ENCODE measurements around the gene CNOT6. TPM values are rescaled to one million over a fixed set of nuclear protein-coding genes. Genes with fewer than 3 reads are reported as not detected.
"Not testable (repeated sequence)": the region's sequence is repeated elsewhere in the genome, so short reads cannot be mapped to it uniquely, and the experiment has no call there.

CNOT6 gene
- total RNA-seq, 1 donor from 2014 or later: 46.3 TPM

GRCh38 chr5:180472269-180472668 lies 21.9 kb upstream of the CNOT6 start:
- Mint-ChIP-seq H3K4me1 (ENCODE audit: unreplicated experiment) (peaks cover 49% of the 10 kb centered on the region), H3K4me3 (ENCODE audit: unreplicated experiment) (peak overlapping the region; percentile 37), H3K9me3 (ENCODE audit: unreplicated experiment) (no peaks in the 10 kb centered on the region), H3K36me3 (ENCODE audit: low read depth, unreplicated experiment) (no peaks in the 10 kb centered on the region), H3K27ac (ENCODE audit: unreplicated experiment) (peak overlapping the region; percentile 93), H3K27me3 (ENCODE audit: unreplicated experiment) (peaks cover 7% of the 10 kb centered on the region)
- TF ChIP-seq CTCF (IDR thresholded peaks at IDR 0.05; ENCODE audit: unreplicated experiment): no peak
- DNase-seq (ENCODE audit: low spot score): no peak

GRCh38 chr5:180473386-180473785 lies 20.8 kb upstream of the CNOT6 start:
- not testable (repeated sequence) for H3K4me3 Mint-ChIP-seq (ENCODE audit: unreplicated experiment)
- H3K27ac Mint-ChIP-seq (ENCODE audit: unreplicated experiment): peak overlapping the region; percentile 93

GRCh38 chr5:180474569-180474968 lies 19.6 kb upstream of the CNOT6 start:
- Mint-ChIP-seq H3K27ac (ENCODE audit: unreplicated experiment) (no peak overlapping the region), H3K4me3 (ENCODE audit: unreplicated experiment) (no peak overlapping the region), H3K9me3 (ENCODE audit: unreplicated experiment) (no peaks in the 10 kb centered on the region), H3K27me3 (ENCODE audit: unreplicated experiment) (no peaks in the 10 kb centered on the region), H3K36me3 (ENCODE audit: low read depth, unreplicated experiment) (no peaks in the 10 kb centered on the region), H3K4me1 (ENCODE audit: unreplicated experiment) (peaks cover 37% of the 10 kb centered on the region)
- TF ChIP-seq CTCF (IDR thresholded peaks at IDR 0.05; ENCODE audit: unreplicated experiment): no peak
- no peak for DNase-seq (ENCODE audit: low spot score)

More at GRCh38 chr5:180473386-180473785, 20.8 kb upstream of the CNOT6 start:
- H3K4me1 Mint-ChIP-seq (ENCODE audit: unreplicated experiment): peaks cover 47% of the 10 kb centered on the region
- not testable (repeated sequence) for DNase-seq (ENCODE audit: low spot score); H3K27me3 Mint-ChIP-seq (ENCODE audit: unreplicated experiment); H3K36me3 Mint-ChIP-seq (ENCODE audit: low read depth, unreplicated experiment); H3K9me3 Mint-ChIP-seq (ENCODE audit: unreplicated experiment)

- not testable (repeated sequence) for H3K9me3 Mint-ChIP-seq (ENCODE audit: unreplicated experiment); DNase-seq (ENCODE audit: low spot score); H3K27ac Mint-ChIP-seq (ENCODE audit: unreplicated experiment); H3K36me3 Mint-ChIP-seq (ENCODE audit: low read depth, unreplicated experiment); H3K27me3 Mint-ChIP-seq (ENCODE audit: unreplicated experiment); H3K4me3 Mint-ChIP-seq (ENCODE audit: unreplicated experiment)
- peaks cover 27% of the 10 kb centered on the region for H3K4me1 Mint-ChIP-seq (ENCODE audit: unreplicated experiment)
These were observed 18.1 kb upstream of the CNOT6 start for GRCh38 chr5:180475969-180476524.

- TF ChIP-seq CTCF (IDR thresholded peaks at IDR 0.05; ENCODE audit: unreplicated experiment): peak; percentile 3
- H3K4me3 Mint-ChIP-seq (ENCODE audit: unreplicated experiment): no peak overlapping the region
- H3K9me3 Mint-ChIP-seq (ENCODE audit: unreplicated experiment): no peaks in the 10 kb centered on the region
- no peaks in the 10 kb centered on the region for H3K27me3 Mint-ChIP-seq (ENCODE audit: unreplicated experiment)
- H3K36me3 Mint-ChIP-seq (ENCODE audit: low read depth, unreplicated experiment): no peaks in the 10 kb centered on the region
- no peak overlapping the region for H3K27ac Mint-ChIP-seq (ENCODE audit: unreplicated experiment)
- H3K4me1 Mint-ChIP-seq (ENCODE audit: unreplicated experiment): peaks cover 5% of the 10 kb centered on the region
- DNase-seq (ENCODE audit: low spot score): no peak
These were observed 9.4 kb upstream of the CNOT6 start for GRCh38 chr5:180484813-180485212.

- no peak overlapping the region for H3K4me3 Mint-ChIP-seq (ENCODE audit: unreplicated experiment)
- no peaks in the 10 kb centered on the region for H3K36me3 Mint-ChIP-seq (ENCODE audit: low read depth, unreplicated experiment)
- peaks cover 3% of the 10 kb centered on the region for H3K27me3 Mint-ChIP-seq (ENCODE audit: unreplicated experiment)
- no peaks in the 10 kb centered on the region for H3K9me3 Mint-ChIP-seq (ENCODE audit: unreplicated experiment)
- DNase-seq (ENCODE audit: low spot score): no peak
- TF ChIP-seq CTCF (IDR thresholded peaks at IDR 0.05; ENCODE audit: unreplicated experiment): no peak
- H3K27ac Mint-ChIP-seq (ENCODE audit: unreplicated experiment): no peak overlapping the region
- H3K4me1 Mint-ChIP-seq (ENCODE audit: unreplicated experiment): peaks cover 11% of the 10 kb centered on the region
These were observed 7.5 kb upstream of the CNOT6 start for GRCh38 chr5:180486636-180487149.
